BJ (cell line): Measurements from ENCODE around the gene TNK1. TPM values are rescaled to one million over a fixed set of nuclear protein-coding genes. Genes with fewer than 3 reads are reported as not detected.

Experiments used
- CTCF ChIA-PET: fragments of 350-600 bp; formaldehyde crosslinking; extraction: SDS; loops from one replicate; lab custom pipeline; 2021; ENCODE audit warnings: antibody characterized with exemption, inconsistent platforms; lab: Yijun Ruan, JAX
- POLR2A ChIA-PET: fragments of 300-600 bp; sonication (Branson Sonifier 250); formaldehyde crosslinking; extraction: SDS; loops from one replicate; lab custom pipeline; 2021; ENCODE audit warnings: antibody characterized with exemption; lab: Charles Lee
- DNase-seq: peaks from one replicate; pipeline ENCODE4 v3.0.0-alpha.2; 2011; ENCODE audit warnings: low read depth
- H3K27me3 ChIP-seq: 2 replicates; pipeline ENCODE4 v1.6.0; 2011; ENCODE audit warnings: low read length; ENCODE audit not compliant: control insufficient read depth, insufficient read depth
- H3K36me3 ChIP-seq: 2 replicates; pipeline ENCODE4 v1.5.1; 2011; ENCODE audit warnings: low read length; ENCODE audit not compliant: control insufficient read depth, insufficient read depth
- H3K4me3 ChIP-seq: 2 replicates; pipeline ENCODE4 v1.5.1; 2011; ENCODE audit warnings: low read depth, mild to moderate bottlenecking, control low read depth, low read length
- polyA plus RNA-seq: library from polyadenylated mRNA; depleted of rRNA; stranded (reverse); fragments of >200 nt; gene quantifications from 2 replicates; pipeline ENCODE4 v1.2.3, GENCODE V29; 2011
- TF ChIP-seq, protein P1 (sequence below): IDR thresholded peaks from 2 replicates; pipeline ENCODE4 v1.5.1; 2011; ENCODE audit warnings: low read depth, mild to moderate bottlenecking, control low read depth, inconsistent platforms, low read length, moderate library complexity; ENCODE audit not compliant: insufficient read depth

Gene TNK1
- polyA plus RNA-seq, 1 experiment = 2.2 TPM

GRCh38 chr17:7346761-7347614, 33.9 kb upstream of the TNK1 start:
- CTCF ChIA-PET = interaction anchor here (0.9 to 2.4 kb wide), 2 partner anchors 17 to 23 kb away, joined by 3 to 6 read pairs; partner anchors contain the start of gene NEURL4
- Histone ChIP-seq H3K27me3 (peaks cover 4% of the 10 kb centered on the region; the same call in 1 of the 2 replicates), H3K36me3 (no peaks in the 10 kb centered on the region), H3K4me3 (no peak overlapping the region)
- no peak for DNase-seq
- TF ChIP-seq, protein P1, sequence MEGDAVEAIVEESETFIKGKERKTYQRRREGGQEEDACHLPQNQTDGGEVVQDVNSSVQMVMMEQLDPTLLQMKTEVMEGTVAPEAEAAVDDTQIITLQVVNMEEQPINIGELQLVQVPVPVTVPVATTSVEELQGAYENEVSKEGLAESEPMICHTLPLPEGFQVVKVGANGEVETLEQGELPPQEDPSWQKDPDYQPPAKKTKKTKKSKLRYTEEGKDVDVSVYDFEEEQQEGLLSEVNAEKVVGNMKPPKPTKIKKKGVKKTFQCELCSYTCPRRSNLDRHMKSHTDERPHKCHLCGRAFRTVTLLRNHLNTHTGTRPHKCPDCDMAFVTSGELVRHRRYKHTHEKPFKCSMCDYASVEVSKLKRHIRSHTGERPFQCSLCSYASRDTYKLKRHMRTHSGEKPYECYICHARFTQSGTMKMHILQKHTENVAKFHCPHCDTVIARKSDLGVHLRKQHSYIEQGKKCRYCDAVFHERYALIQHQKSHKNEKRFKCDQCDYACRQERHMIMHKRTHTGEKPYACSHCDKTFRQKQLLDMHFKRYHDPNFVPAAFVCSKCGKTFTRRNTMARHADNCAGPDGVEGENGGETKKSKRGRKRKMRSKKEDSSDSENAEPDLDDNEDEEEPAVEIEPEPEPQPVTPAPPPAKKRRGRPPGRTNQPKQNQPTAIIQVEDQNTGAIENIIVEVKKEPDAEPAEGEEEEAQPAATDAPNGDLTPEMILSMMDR = no peak
- POLR2A ChIA-PET = no interaction called here

DNA sequence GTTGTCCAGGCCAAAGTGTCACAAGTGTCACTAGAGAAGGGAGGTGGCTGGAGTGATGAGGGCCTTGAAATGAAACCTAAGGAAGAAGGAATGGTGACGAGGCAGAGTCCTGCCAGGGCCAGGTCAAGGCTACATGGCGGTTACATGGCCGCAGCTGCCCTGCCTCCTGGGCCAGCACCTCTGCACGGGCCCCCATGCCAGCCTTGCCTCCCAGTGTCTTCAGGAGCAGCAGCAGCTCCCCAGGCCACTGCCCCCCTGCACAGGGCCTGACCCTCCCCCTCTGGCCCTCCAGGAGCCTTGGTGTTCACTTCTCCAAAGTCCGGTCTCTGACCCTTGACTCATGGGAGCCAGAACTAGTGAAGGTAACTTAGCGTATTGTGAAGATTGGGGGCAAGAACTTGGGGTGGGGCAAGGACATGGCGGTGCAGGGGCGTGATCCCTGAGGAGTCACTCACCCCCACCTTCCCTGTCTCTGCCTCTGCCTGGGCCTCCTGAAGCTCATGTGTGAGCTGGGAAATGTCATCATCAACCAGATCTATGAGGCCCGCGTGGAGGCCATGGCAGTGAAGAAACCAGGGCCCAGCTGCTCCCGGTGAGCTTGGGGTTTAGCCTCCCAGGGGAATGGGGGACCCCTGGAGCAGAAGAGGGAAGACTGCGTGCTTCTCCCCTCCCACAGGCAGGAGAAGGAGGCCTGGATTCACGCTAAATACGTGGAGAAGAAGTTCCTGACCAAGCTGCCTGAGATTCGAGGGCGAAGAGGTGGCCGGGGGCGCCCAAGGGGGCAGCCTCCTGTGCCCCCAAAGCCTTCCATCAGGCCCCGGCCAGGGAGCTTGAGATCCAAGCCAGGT, 33.0 kb upstream of the TNK1 start:
- no peak for DNase-seq
- H3K27me3 ChIP-seq = peaks cover 3% of the 10 kb centered on the region; the same call in 1 of the 2 replicates
- CTCF ChIA-PET = interaction anchor here (1.2 to 3.3 kb wide), 2 partner anchors 67 to 213 kb away, joined by 3 to 13 read pairs; partner anchors contain the start of genes SENP3 and SLC2A4
- TF ChIP-seq, protein P1 = no peak
- no peak overlapping the region for H3K4me3 ChIP-seq
- no peaks in the 10 kb centered on the region for H3K36me3 ChIP-seq
- POLR2A ChIA-PET = interaction anchor here (0.6 to 1.1 kb wide), 2 partner anchors 18 to 213 kb away, joined by 3 read pairs; no protein-coding TSS in a partner anchor

- ChIA-PET POLR2A (interaction anchor here (0.6 to 1.1 kb wide), 2 partner anchors 19 to 212 kb away, joined by 3 read pairs; no protein-coding TSS in a partner anchor), CTCF (interaction anchor here (1.2 to 3.3 kb wide), 2 partner anchors 68 to 212 kb away, joined by 3 to 13 read pairs; partner anchors contain the start of genes SENP3 and SLC2A4)
- H3K36me3 ChIP-seq = no peaks in the 10 kb centered on the region
- H3K4me3 ChIP-seq = no peak overlapping the region
- TF ChIP-seq, protein P1 = no peak
- no peak for DNase-seq
- H3K27me3 ChIP-seq = no peaks in the 10 kb centered on the region; the same call in 1 of the 2 replicates
Measured at GRCh38 chr17:7348478-7349242, 32.2 kb upstream of the TNK1 start.

DNA sequence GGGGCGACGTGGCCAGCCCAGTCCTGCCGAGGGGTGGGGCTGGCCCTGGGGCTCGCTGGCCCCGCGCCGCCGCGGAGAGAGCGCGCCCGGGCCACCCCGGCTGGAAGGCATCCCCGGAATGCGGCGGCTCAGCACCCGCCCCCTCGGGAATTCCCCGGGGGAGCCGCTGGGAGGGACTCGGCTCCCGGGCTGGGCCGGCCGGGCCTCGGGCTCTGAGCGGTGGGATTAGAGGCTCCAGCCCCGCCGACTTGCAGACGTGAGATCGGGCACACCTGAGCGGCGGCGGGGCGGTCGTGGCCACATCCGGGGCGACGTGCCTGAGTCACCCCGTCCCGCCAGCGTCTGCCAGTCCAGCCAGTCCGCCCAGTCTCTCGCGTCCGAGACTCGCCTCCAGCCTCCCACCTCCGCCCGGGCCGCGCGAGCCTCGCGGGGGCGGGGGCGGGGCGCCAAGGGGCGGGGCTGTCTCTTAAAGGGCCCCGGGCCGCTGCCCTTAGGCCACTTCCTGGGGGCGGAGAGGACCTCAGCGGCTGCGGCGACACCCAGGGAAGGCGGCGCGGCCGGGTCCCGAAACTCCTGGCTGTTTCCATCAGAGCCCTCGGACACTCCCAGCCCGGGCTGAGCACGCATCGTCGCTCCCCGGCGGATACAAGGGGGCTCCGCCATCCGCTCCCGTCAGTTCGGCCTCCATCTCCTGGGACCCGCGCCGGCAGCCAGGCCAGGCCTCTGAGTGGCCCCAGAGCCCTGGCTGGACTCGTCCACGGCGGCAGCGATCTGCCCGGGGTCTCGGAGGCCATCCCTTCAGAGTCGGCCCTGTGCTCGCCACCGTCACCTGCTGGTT, 29.0 kb upstream of the TNK1 start, which contains the start of gene KCTD11:
TSS of gene KCTD11 (plus strand) at position 498 of the 838 bp plus-strand sequence.
- Histone ChIP-seq H3K4me3 (peak within 1 kb of the TSS; percentile 71), H3K36me3 (no peaks in the 10 kb centered on the region), H3K27me3 (no peaks in the 10 kb centered on the region)
- POLR2A ChIA-PET = interaction anchor here (0.6 kb wide), 1 partner anchor 336 kb away, joined by 3 read pairs; the partner anchor contains the start of gene TP53
- CTCF ChIA-PET = interaction anchor here (0.6 to 4.8 kb wide), 4 partner anchors 8 to 209 kb away, joined by 3 to 40 read pairs (median 5); partner anchors contain the start of gene SENP3
- DNase-seq = peak; percentile 63
- TF ChIP-seq, protein P1 = peak; percentile 75; the same call in 1 of the 2 replicates
